ENCODE results near the gene CDK10. TPM values are rescaled to one million over a fixed set of nuclear protein-coding genes. Genes with fewer than 3 reads are reported as not detected.
"Not testable (repeated sequence)": the region's sequence is repeated elsewhere in the genome, so short reads cannot be mapped to it uniquely, and the experiment has no call there.

Gene CDK10
- total and polyA plus RNA-seq, 8 donors, result 74.8 to 160 (median 105) TPM

- ATAC-seq; intact Hi-C loops (cut with DNase I): not testable (repeated sequence)
- peak; percentile 12 to 35 for TF ChIP-seq CTCF (IDR thresholded peaks at IDR 0.05)
Observed at GRCh38 chr16:89667000-89667399, 19.5 kb upstream of the CDK10 start.

GRCh38 chr16:89667633-89668032 lies 18.9 kb upstream of the CDK10 start:
- no peak for TF ChIP-seq CTCF (IDR thresholded peaks at IDR 0.05)
- no peaks in the 10 kb centered on the region for H3K27me3 ChIP-seq
- H3K36me3 ChIP-seq, result peaks cover 0 to 15% of the 10 kb centered on the region in 2 donors
- intact Hi-C loops (cut with DNase I), result no loop called here
- H3K4me1 ChIP-seq, result peaks cover 6 to 8% of the 10 kb centered on the region in 2 donors
- no peaks in the 10 kb centered on the region for H3K9me3 ChIP-seq
- peak in 1 of 4 donors; percentile 38 for DNase-seq
- peak overlapping the region in 1 of 2 donors; percentile 53 for H3K27ac ChIP-seq
- H3K4me3 ChIP-seq, result no peak overlapping the region
- ATAC-seq, result no peak

More at GRCh38 chr16:89667000-89667399, 19.5 kb upstream of the CDK10 start:
- H3K27ac ChIP-seq, H3K27me3 ChIP-seq, H3K4me3 ChIP-seq, H3K9me3 ChIP-seq, H3K4me1 ChIP-seq: not testable (repeated sequence)
- peaks cover 0 to 22% of the 10 kb centered on the region in 2 donors for H3K36me3 ChIP-seq
- peak in 1 of 4 donors; percentile 60 for DNase-seq

GRCh38 chr16:89668790-89669158 lies 17.7 kb upstream of the CDK10 start:
- peak in 1 of 4 donors; percentile 4 for DNase-seq
- Histone ChIP-seq H3K27ac (peak overlapping the region; percentile 46 to 74), H3K27me3 (no peaks in the 10 kb centered on the region), H3K4me1 (peaks cover 6 to 8% of the 10 kb centered on the region in 2 donors), H3K9me3 (no peaks in the 10 kb centered on the region), H3K4me3 (no peak overlapping the region), H3K36me3 (peaks cover 0 to 6% of the 10 kb centered on the region in 2 donors)
- peak; percentile 59 for ATAC-seq
- no peak for TF ChIP-seq CTCF (IDR thresholded peaks at IDR 0.05)
- intact Hi-C loops (cut with DNase I), result no loop called here

- TF ChIP-seq CTCF (IDR thresholded peaks at IDR 0.05), result no peak
- H3K27ac ChIP-seq, result no peak overlapping the region
- no peaks in the 10 kb centered on the region for H3K36me3 ChIP-seq
- H3K4me1 ChIP-seq, result peaks cover 6 to 8% of the 10 kb centered on the region in 2 donors
- intact Hi-C loops (cut with DNase I), result no loop called here
- H3K4me3 ChIP-seq, result no peak overlapping the region
- H3K27me3 ChIP-seq, result no peaks in the 10 kb centered on the region
- ATAC-seq, result no peak
- DNase-seq, result no peak
- no peaks in the 10 kb centered on the region for H3K9me3 ChIP-seq
Observed at GRCh38 chr16:89669755-89670154, 16.7 kb upstream of the CDK10 start.

- intact Hi-C loops (cut with DNase I), result no loop called here
- Histone ChIP-seq H3K27me3 (no peaks in the 10 kb centered on the region), H3K4me3 (no peak overlapping the region), H3K36me3 (no peaks in the 10 kb centered on the region), H3K9me3 (no peaks in the 10 kb centered on the region), H3K27ac (no peak overlapping the region), H3K4me1 (peaks cover 6 to 8% of the 10 kb centered on the region in 2 donors)
- no peak for TF ChIP-seq CTCF (IDR thresholded peaks at IDR 0.05)
- peak in 1 of 4 donors; percentile 34 for DNase-seq
- ATAC-seq, result no peak
Observed at GRCh38 chr16:89670496-89671431, 15.7 kb upstream of the CDK10 start.

- intact Hi-C loops (cut with DNase I); H3K4me3 ChIP-seq; H3K4me1 ChIP-seq; H3K27me3 ChIP-seq; H3K27ac ChIP-seq; DNase-seq; H3K9me3 ChIP-seq; ATAC-seq; H3K36me3 ChIP-seq: not testable (repeated sequence)
Observed at GRCh38 chr16:89671565-89671964, 14.9 kb upstream of the CDK10 start.

Measured in left lung (tissue), 10 donors.